Endothelial cell of umbilical vein (primary cell): Measurements from ENCODE around the gene DHX34. TPM values are rescaled to one million over a fixed set of nuclear protein-coding genes. Genes with fewer than 3 reads are reported as not detected.

Experiments
- BruUV-seq: library from RNA; stranded (reverse); fragments of 400-500 nt; replicated peaks from 2 replicates; lab custom pipeline; 2021; lab: Mats Ljungman, UMichigan
- CTCF ChIA-PET: fragments of 300-600, 350-600 bp; sonication (Branson Sonifier 250); formaldehyde crosslinking; loops from one replicate; lab custom pipeline; 2021; ENCODE audit warnings: antibody characterized with exemption, inconsistent platforms; lab: Charles Lee
- POLR2A ChIA-PET: fragments of 300-600, 350-600 bp; sonication (Branson Sonifier 250); formaldehyde crosslinking; loops from one replicate; lab custom pipeline; 2021; ENCODE audit warnings: antibody characterized with exemption, inconsistent platforms; lab: Charles Lee
- DNase-seq: peaks from one replicate; pipeline ENCODE4 v3.0.0-alpha.2; 2011; ENCODE audit warnings: low read depth, low spot score
- FAIRE-seq: peaks from 2 replicates; lab custom pipeline; 2011; peaks lifted over from hg19 to GRCh38; lab: Jason Lieb, UNC
- H2AFZ ChIP-seq: 2 replicates; pipeline ENCODE4 v1.6.0; 2012; ENCODE audit warnings: low read depth, low read length, control low read depth, inconsistent platforms
- H3K27ac ChIP-seq: 2 replicates; pipeline ENCODE4 v1.5.1; 2011; ENCODE audit warnings: low read depth, mild to moderate bottlenecking, control low read depth, low read length, moderate library complexity; ENCODE audit not compliant: insufficient read depth
- H3K27me3 ChIP-seq, 2 experiments: 2 replicates each; pipeline versions ENCODE4 v1.6.0 to v1.6.1; 2011; ENCODE audit warnings: low read length in 2 of 2, mixed read lengths in 1 of 2; ENCODE audit not compliant: control insufficient read depth in 2 of 2, insufficient read depth in 2 of 2
- H3K36me3 ChIP-seq, 2 experiments: 2 replicates in 1 of 2; 3 replicates in 1 of 2; pipeline ENCODE4 v1.5.1; 2011; ENCODE audit warnings: low read length in 2 of 2, mild to moderate bottlenecking in 1 of 2, moderate library complexity in 1 of 2; ENCODE audit not compliant: control insufficient read depth in 2 of 2, insufficient read depth in 2 of 2; ENCODE audit errors: extremely low read depth in 1 of 2
- H3K4me1 ChIP-seq: 3 replicates; pipeline ENCODE4 v1.5.1; 2011; ENCODE audit warnings: mild to moderate bottlenecking, low read length; ENCODE audit not compliant: control insufficient read depth, insufficient read depth; ENCODE audit errors: extremely low read depth
- H3K4me2 ChIP-seq: 2 replicates; pipeline ENCODE4 v1.6.1; 2011; ENCODE audit warnings: low read length, control low read depth, mixed read lengths; ENCODE audit not compliant: insufficient read depth
- H3K4me3 ChIP-seq, 3 experiments: fragments of 200-600 bp in 1 of 3; sonication (generic), shearing (Covaris generic) in 1 of 3; replicated peaks in 1 of 3; 2 replicates each; pipeline ENCODE4 v1.5.1; 2011 to 2016; ENCODE audit warnings: control low read depth in 3 of 3, low read length in 3 of 3, mild to moderate bottlenecking in 2 of 3, inconsistent platforms in 1 of 3, low read depth in 1 of 3, moderate library complexity in 1 of 3; ENCODE audit not compliant: insufficient read depth in 1 of 3
- H3K79me2 ChIP-seq: 2 replicates; pipeline ENCODE4 v1.6.0; 2012; ENCODE audit warnings: low read length, inconsistent platforms; ENCODE audit not compliant: control insufficient read depth, insufficient read depth
- H3K9ac ChIP-seq: replicated peaks from 2 replicates; pipeline ENCODE3; 2011; ENCODE audit warnings: low read length, control low read depth; ENCODE audit not compliant: insufficient read depth; ENCODE audit errors: extremely low read depth
- H3K9me1 ChIP-seq: replicated peaks from 3 replicates; pipeline ENCODE4 v1.6.0; 2011; ENCODE audit warnings: mild to moderate bottlenecking, low read length; ENCODE audit not compliant: control insufficient read depth, insufficient read depth; ENCODE audit errors: extremely low read depth
- H3K9me3 ChIP-seq: replicated peaks from 2 replicates; pipeline ENCODE4 v1.5.1; 2012; ENCODE audit warnings: low read length, inconsistent platforms; ENCODE audit not compliant: control insufficient read depth, insufficient read depth
- H4K20me1 ChIP-seq: replicated peaks from 2 replicates; pipeline ENCODE3; 2011; ENCODE audit warnings: mild to moderate bottlenecking, low read length; ENCODE audit not compliant: control insufficient read depth, insufficient read depth; ENCODE audit errors: extremely low read depth
- EZH2 ChIP-seq: IDR thresholded peaks from 2 replicates; pipeline ENCODE4 v1.6.1; 2012; ENCODE audit warnings: borderline replicate concordance, low read depth, mild to moderate bottlenecking, moderate library complexity, low read length, inconsistent platforms; ENCODE audit not compliant: severe bottlenecking
- FOS ChIP-seq: IDR thresholded peaks from 2 replicates; pipeline ENCODE4 v1.6.1; 2011; ENCODE audit warnings: mild to moderate bottlenecking, low read length, moderate library complexity, borderline replicate concordance; ENCODE audit not compliant: insufficient read depth
- GATA2 ChIP-seq: IDR thresholded peaks from 2 replicates; pipeline ENCODE4 v1.7.0; 2011; ENCODE audit warnings: low read depth, mild to moderate bottlenecking, moderate library complexity, mixed read lengths, low read length; ENCODE audit not compliant: insufficient read length, insufficient read depth
- JUN ChIP-seq: IDR thresholded peaks from 2 replicates; pipeline ENCODE4 v1.6.1; 2011; ENCODE audit warnings: borderline replicate concordance, low read depth; ENCODE audit not compliant: insufficient read length, insufficient read depth
- MYC ChIP-seq: IDR thresholded peaks from one replicate; pipeline ENCODE4 v1.6.1; 2011; ENCODE audit warnings: mild to moderate bottlenecking, low read depth, low read length
- POLR2A ChIP-seq: IDR thresholded peaks from 2 replicates; pipeline ENCODE4 v1.6.1; 2012; ENCODE audit warnings: low read depth, mild to moderate bottlenecking, control low read depth, low read length
- POLR2AphosphoS5 ChIP-seq: IDR thresholded peaks from 2 replicates; pipeline ENCODE4 v1.6.1; 2012; ENCODE audit warnings: low read depth, mild to moderate bottlenecking, control low read depth, low read length, moderate library complexity; ENCODE audit not compliant: insufficient read depth
- dilution Hi-C: fragments of 300-500 bp; cut with MboI; formaldehyde crosslinking; loops from one replicate; pipeline ENCODE4 v1.15.0; 2019; ENCODE audit warnings: low sequenced_read_pairs; ENCODE audit not compliant: extremely low pct_ligation_motif_present
- intact Hi-C: fragments of 100-400 bp; cut with micrococcal nuclease; formaldehyde crosslinking; loops from one replicate; pipeline ENCODE4 v1.10.0; 2022
- polyA plus RNA-seq, 4 experiments: library from polyadenylated mRNA; depleted of rRNA in 3 of 4; stranded (reverse) in 3 of 4; unstranded in 1 of 4; fragments of >200 nt; gene quantifications; 2 replicates each; pipeline versions ENCODE4 v1.2.1 to v1.2.3, GENCODE V29; 2011 to 2012; ENCODE audit warnings: missing spikeins in 1 of 4
- total RNA-seq: library from RNA; stranded (reverse); gene quantifications from 2 replicates; pipeline ENCODE4 v1.2.3, GENCODE V29; 2021
- TF ChIP-seq, protein P1 (sequence below), 2 donors: IDR thresholded peaks; 1 replicate in 1 of 2; 2 replicates in 1 of 2; pipeline ENCODE4 v1.5.1; 2011; ENCODE audit warnings: low read length in 2 of 2, mild to moderate bottlenecking in 2 of 2, moderate library complexity in 2 of 2, control low read depth in 1 of 2, inconsistent platforms in 1 of 2, low read depth in 1 of 2; ENCODE audit not compliant: insufficient read depth in 1 of 2; ENCODE audit errors: extremely low read depth in 1 of 2
- TF ChIP-seq, protein P2 (sequence below): IDR thresholded peaks from 2 replicates; pipeline ENCODE4 v1.6.1; 2011; ENCODE audit not compliant: insufficient read depth, insufficient read length

The DHX34 gene
- total and polyA plus RNA-seq, 2 donors (not counting 3 experiments of a cell fraction or from before 2014, with no cell fraction given) = 12.8 to 20.7 TPM

DNA sequence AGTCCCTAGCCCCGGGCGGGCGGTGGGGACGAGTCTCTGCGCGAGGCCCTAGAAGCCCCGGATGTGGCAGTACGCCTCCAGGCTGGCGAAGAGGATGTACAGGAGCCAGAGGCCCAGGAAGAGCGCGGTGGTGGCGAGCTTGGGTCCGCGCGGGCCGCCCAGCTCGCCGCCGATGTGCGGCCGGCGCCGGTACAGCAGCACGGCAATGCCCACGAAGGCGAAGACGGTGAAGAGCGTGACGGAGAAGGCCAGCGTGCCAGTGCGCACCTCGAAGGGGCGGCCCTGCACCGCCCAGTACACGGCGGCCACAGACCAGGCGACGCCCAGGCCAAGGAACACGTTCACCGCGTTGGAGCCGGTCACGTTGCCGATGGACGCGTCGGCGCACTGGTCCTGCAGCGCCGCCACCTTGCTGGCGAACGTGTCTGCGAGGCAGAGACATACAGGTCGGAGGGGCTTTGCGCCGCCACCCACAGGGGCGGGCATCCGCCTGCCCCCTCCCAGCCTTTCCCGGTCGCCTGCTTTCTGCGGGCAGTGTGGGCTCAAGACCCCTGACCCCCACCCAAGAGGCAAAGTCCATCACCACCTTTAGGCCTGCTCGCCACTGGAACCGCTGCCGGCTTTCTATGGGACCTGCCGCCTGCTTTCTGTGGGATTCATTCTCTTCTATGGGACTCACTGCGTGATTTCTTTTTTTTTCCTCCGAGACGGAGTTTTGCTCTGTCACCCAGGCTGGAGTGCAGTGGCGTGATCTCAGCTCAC lies 81.1 kb downstream of the DHX34 start:
- Histone ChIP-seq H3K9me3 (no peaks in the 10 kb centered on the region), H3K9me1 (no peaks in the 10 kb centered on the region), H3K36me3 (no peaks in the 10 kb centered on the region), H3K9ac (no peak overlapping the region), H4K20me1 (no peaks in the 10 kb centered on the region), H3K79me2 (no peaks in the 10 kb centered on the region), H3K4me1 (peaks cover 8% of the 10 kb centered on the region), H3K4me2 (no peak overlapping the region), H3K27me3 (peaks cover 4 to 6% of the 10 kb centered on the region in 2 experiments), H3K27ac (no peak overlapping the region), H2AFZ (peak overlapping the region; percentile 76), H3K4me3 (no peak overlapping the region)
- FAIRE-seq (peak; percentile 24), DNase-seq (peak; percentile 42)
- ChIA-PET CTCF (interaction anchor here (1.0 to 2.9 kb wide), 8 partner anchors 9 to 283 kb away, joined by 3 to 9 read pairs (median 3); partner anchors contain the start of genes DHX34 and EHD2), POLR2A (no interaction called here)
- no TSS peak for BruUV-seq
- TF ChIP-seq, protein P1, sequence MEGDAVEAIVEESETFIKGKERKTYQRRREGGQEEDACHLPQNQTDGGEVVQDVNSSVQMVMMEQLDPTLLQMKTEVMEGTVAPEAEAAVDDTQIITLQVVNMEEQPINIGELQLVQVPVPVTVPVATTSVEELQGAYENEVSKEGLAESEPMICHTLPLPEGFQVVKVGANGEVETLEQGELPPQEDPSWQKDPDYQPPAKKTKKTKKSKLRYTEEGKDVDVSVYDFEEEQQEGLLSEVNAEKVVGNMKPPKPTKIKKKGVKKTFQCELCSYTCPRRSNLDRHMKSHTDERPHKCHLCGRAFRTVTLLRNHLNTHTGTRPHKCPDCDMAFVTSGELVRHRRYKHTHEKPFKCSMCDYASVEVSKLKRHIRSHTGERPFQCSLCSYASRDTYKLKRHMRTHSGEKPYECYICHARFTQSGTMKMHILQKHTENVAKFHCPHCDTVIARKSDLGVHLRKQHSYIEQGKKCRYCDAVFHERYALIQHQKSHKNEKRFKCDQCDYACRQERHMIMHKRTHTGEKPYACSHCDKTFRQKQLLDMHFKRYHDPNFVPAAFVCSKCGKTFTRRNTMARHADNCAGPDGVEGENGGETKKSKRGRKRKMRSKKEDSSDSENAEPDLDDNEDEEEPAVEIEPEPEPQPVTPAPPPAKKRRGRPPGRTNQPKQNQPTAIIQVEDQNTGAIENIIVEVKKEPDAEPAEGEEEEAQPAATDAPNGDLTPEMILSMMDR (IDR thresholded peaks at IDR 0.05; ENCODE audit: extremely low read depth in 1 of 2, insufficient read depth in 1 of 2, low read depth in 1 of 2, low read length in 2 of 2) = peak; percentile 12 to 45
- no peak for TF ChIP-seq POLR2A
- no peak for TF ChIP-seq JUN
- peak; percentile 57 for TF ChIP-seq EZH2
- dilution Hi-C loops = no loop called here
- intact Hi-C loops = no loop called here

DNA sequence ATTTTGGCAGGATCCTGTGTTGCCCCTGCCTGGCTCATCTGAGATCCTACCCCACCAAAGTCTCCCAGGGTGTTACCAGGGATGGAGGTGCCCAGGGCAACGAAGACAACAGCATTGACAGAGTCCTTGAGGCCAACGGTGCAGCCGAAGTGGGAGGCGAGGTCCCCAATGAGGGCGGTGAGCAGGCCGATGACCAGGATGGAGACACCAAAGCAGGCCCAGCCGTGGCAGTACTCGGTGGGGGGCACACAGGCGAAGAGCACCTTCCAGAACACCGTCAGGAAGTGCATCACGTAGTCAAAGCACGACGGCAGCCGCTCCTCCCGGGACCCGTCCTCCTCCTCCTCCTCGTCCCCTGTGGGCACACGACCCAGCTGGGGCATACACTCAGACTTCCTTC lies 83.0 kb downstream of the DHX34 start:
- BruUV-seq = no TSS peak
- no peak overlapping the region for H3K9ac ChIP-seq
- no peak overlapping the region for H3K4me2 ChIP-seq
- FAIRE-seq (no peak), DNase-seq (no peak)
- no peaks in the 10 kb centered on the region for H3K79me2 ChIP-seq
- H2AFZ ChIP-seq = no peak overlapping the region
- intact Hi-C loops = no loop called here
- H4K20me1 ChIP-seq = no peaks in the 10 kb centered on the region
- peaks cover 8% of the 10 kb centered on the region for H3K4me1 ChIP-seq
- H3K27me3 ChIP-seq = peaks cover 4 to 6% of the 10 kb centered on the region in 2 experiments
- H3K27ac ChIP-seq = no peak overlapping the region
- TF ChIP-seq, protein P2, sequence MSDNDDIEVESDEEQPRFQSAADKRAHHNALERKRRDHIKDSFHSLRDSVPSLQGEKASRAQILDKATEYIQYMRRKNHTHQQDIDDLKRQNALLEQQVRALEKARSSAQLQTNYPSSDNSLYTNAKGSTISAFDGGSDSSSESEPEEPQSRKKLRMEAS = no peak
- TF ChIP-seq GATA2 (no peak), POLR2A (no peak), JUN (no peak), MYC (no peak), FOS (no peak), EZH2 (no peak), POLR2AphosphoS5 (no peak)
- TF ChIP-seq, protein P1 (IDR thresholded peaks at IDR 0.05; ENCODE audit: extremely low read depth in 1 of 2, insufficient read depth in 1 of 2, low read depth in 1 of 2, low read length in 2 of 2) = no peak
- ChIA-PET CTCF (interaction anchor here (0.8 to 10.7 kb wide), 4 partner anchors 9 to 281 kb away, joined by 3 to 454 read pairs (median 68); partner anchors contain the start of gene EHD2), POLR2A (no interaction called here)
- H3K9me3 ChIP-seq = no peaks in the 10 kb centered on the region
- no peaks in the 10 kb centered on the region for H3K36me3 ChIP-seq
- H3K9me1 ChIP-seq = no peaks in the 10 kb centered on the region
- dilution Hi-C loops = no loop called here
- no peak overlapping the region for H3K4me3 ChIP-seq
